H1 (cell line): ENCODE results near the gene ARHGAP26. TPM values are rescaled to one million over a fixed set of nuclear protein-coding genes. Genes with fewer than 3 reads are reported as not detected.

Experiments
- polyA plus RNA-seq, 7 experiments: library from polyadenylated mRNA; depleted of rRNA in 3 of 7; stranded (reverse) in 5 of 7; unstranded in 2 of 7; fragments of >200 nt in 5 of 7; fragments of 200-250 nt in 2 of 7; gene quantifications; 1 replicate in 5 of 7; 2 replicates in 1 of 7; 4 replicates in 1 of 7; pipeline versions ENCODE4 v1.2.1 to v1.2.3, GENCODE V29; 2011 to 2013; ENCODE audit warnings: missing spikeins in 2 of 7, mixed read lengths in 2 of 7
- total RNA-seq: library from RNA; stranded (reverse); fragmentation: NEBNext Ultra II Directional; extraction: Animal tissue kit (Norgen Biotek cat#: 25700); gene quantifications from 2 replicates; pipeline ENCODE4 v1.2.1, GENCODE V29; 2021
- TF ChIP-seq, protein P1 (sequence below): fragments of 300-600 bp; sonication (generic); IDR thresholded peaks from 2 replicates; pipeline ENCODE4 v1.7.1; 2012; ENCODE audit warnings: low read length, moderate library complexity, mild to moderate bottlenecking, inconsistent platforms; ENCODE audit not compliant: insufficient replicate concordance

The ARHGAP26 gene
- total and polyA plus RNA-seq, 2 of the 8 experiments (the other 6 are each of a cell fraction or from before 2014, with no cell fraction given): 7.1 to 24.8 TPM

DNA sequence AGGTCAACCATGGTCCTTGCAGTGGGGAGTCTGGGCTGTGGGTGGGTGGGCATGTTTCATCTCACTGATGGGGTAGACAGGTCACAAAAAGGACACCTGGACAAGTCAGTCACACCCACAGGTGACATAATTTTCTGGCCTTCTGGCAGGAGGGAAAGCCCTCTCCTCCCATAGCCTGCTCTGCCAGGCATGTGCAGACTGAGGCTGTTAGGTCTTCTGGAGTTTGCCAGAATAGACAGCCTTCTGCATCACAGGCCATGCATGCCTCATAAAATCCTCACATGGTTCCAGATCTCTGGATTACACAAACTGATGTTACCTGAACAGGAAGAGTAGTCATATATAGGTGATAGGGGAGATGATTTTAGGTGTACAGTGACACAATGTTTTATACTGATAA is 49.1 kb downstream of the ARHGAP26 start (continued):
- TF ChIP-seq, protein P1, sequence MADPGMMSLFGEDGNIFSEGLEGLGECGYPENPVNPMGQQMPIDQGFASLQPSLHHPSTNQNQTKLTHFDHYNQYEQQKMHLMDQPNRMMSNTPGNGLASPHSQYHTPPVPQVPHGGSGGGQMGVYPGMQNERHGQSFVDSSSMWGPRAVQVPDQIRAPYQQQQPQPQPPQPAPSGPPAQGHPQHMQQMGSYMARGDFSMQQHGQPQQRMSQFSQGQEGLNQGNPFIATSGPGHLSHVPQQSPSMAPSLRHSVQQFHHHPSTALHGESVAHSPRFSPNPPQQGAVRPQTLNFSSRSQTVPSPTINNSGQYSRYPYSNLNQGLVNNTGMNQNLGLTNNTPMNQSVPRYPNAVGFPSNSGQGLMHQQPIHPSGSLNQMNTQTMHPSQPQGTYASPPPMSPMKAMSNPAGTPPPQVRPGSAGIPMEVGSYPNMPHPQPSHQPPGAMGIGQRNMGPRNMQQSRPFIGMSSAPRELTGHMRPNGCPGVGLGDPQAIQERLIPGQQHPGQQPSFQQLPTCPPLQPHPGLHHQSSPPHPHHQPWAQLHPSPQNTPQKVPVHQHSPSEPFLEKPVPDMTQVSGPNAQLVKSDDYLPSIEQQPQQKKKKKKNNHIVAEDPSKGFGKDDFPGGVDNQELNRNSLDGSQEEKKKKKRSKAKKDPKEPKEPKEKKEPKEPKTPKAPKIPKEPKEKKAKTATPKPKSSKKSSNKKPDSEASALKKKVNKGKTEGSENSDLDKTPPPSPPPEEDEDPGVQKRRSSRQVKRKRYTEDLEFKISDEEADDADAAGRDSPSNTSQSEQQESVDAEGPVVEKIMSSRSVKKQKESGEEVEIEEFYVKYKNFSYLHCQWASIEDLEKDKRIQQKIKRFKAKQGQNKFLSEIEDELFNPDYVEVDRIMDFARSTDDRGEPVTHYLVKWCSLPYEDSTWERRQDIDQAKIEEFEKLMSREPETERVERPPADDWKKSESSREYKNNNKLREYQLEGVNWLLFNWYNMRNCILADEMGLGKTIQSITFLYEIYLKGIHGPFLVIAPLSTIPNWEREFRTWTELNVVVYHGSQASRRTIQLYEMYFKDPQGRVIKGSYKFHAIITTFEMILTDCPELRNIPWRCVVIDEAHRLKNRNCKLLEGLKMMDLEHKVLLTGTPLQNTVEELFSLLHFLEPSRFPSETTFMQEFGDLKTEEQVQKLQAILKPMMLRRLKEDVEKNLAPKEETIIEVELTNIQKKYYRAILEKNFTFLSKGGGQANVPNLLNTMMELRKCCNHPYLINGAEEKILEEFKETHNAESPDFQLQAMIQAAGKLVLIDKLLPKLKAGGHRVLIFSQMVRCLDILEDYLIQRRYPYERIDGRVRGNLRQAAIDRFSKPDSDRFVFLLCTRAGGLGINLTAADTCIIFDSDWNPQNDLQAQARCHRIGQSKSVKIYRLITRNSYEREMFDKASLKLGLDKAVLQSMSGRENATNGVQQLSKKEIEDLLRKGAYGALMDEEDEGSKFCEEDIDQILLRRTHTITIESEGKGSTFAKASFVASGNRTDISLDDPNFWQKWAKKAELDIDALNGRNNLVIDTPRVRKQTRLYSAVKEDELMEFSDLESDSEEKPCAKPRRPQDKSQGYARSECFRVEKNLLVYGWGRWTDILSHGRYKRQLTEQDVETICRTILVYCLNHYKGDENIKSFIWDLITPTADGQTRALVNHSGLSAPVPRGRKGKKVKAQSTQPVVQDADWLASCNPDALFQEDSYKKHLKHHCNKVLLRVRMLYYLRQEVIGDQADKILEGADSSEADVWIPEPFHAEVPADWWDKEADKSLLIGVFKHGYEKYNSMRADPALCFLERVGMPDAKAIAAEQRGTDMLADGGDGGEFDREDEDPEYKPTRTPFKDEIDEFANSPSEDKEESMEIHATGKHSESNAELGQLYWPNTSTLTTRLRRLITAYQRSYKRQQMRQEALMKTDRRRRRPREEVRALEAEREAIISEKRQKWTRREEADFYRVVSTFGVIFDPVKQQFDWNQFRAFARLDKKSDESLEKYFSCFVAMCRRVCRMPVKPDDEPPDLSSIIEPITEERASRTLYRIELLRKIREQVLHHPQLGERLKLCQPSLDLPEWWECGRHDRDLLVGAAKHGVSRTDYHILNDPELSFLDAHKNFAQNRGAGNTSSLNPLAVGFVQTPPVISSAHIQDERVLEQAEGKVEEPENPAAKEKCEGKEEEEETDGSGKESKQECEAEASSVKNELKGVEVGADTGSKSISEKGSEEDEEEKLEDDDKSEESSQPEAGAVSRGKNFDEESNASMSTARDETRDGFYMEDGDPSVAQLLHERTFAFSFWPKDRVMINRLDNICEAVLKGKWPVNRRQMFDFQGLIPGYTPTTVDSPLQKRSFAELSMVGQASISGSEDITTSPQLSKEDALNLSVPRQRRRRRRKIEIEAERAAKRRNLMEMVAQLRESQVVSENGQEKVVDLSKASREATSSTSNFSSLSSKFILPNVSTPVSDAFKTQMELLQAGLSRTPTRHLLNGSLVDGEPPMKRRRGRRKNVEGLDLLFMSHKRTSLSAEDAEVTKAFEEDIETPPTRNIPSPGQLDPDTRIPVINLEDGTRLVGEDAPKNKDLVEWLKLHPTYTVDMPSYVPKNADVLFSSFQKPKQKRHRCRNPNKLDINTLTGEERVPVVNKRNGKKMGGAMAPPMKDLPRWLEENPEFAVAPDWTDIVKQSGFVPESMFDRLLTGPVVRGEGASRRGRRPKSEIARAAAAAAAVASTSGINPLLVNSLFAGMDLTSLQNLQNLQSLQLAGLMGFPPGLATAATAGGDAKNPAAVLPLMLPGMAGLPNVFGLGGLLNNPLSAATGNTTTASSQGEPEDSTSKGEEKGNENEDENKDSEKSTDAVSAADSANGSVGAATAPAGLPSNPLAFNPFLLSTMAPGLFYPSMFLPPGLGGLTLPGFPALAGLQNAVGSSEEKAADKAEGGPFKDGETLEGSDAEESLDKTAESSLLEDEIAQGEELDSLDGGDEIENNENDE: no peak
